ENCODE measurements around the gene SDK1.

- TF ChIP-seq EZH2 (IDR thresholded peaks at IDR 0.05; ENCODE audit: insufficient read depth, poor library complexity, severe bottlenecking) (no peak), EZH2phosphoT487 (IDR thresholded peaks at IDR 0.05; ENCODE audit: insufficient read depth, low read depth) (no peak)
These were observed 809.4 kb downstream of the SDK1 start for GRCh38 chr7:4110438-4110837.

All from GM23248 (cell line).